ENCODE measurements around the gene UBE3C.
A peak's percentile ranks its signal among the peaks of the same experiment; 100 is the strongest.
"Not testable (repeated sequence)": the region's sequence is repeated elsewhere in the genome, so short reads cannot be mapped to it uniquely, and the experiment has no call there.

The UBE3C gene

GRCh38 chr7:157271991-157272324 lies 133.2 kb downstream of the UBE3C start:
- peak; percentile 73 for DNase-seq (ENCODE audit: low read depth)

GRCh38 chr7:157272351-157273207 lies 133.9 kb downstream of the UBE3C start:
- DNase-seq (ENCODE audit: low read depth): no peak

- DNase-seq (ENCODE audit: low read depth): peak; percentile 38
Observed at GRCh38 chr7:157273208-157274093, 134.7 kb downstream of the UBE3C start.

- DNase-seq (ENCODE audit: low read depth): not testable (repeated sequence)
Observed at GRCh38 chr7:157274094-157274634, 135.4 kb downstream of the UBE3C start.

- no peak for DNase-seq (ENCODE audit: low read depth)
Observed at GRCh38 chr7:157274991-157275427, 136.3 kb downstream of the UBE3C start.

GRCh38 chr7:157276091-157276561 lies 137.4 kb downstream of the UBE3C start:
- no peak for DNase-seq (ENCODE audit: low read depth)

GRCh38 chr7:157276731-157277562 lies 138.2 kb downstream of the UBE3C start:
- DNase-seq (ENCODE audit: low read depth): no peak

GRCh38 chr7:157277568-157277967 lies 138.8 kb downstream of the UBE3C start:
- not testable (repeated sequence) for DNase-seq (ENCODE audit: low read depth)

- DNase-seq (ENCODE audit: low read depth): no peak
Observed at GRCh38 chr7:157278167-157278790, 139.6 kb downstream of the UBE3C start.

- no peak for DNase-seq (ENCODE audit: low read depth)
Observed at GRCh38 chr7:157278791-157279724, 140.3 kb downstream of the UBE3C start.

GRCh38 chr7:157279741-157280215 lies 141.1 kb downstream of the UBE3C start:
- no peak for DNase-seq (ENCODE audit: low read depth)

GRCh38 chr7:157280216-157280841 lies 141.6 kb downstream of the UBE3C start:
- DNase-seq (ENCODE audit: low read depth): no peak

- DNase-seq (ENCODE audit: low read depth): no peak
Observed at GRCh38 chr7:157281221-157281998, 142.7 kb downstream of the UBE3C start.

- no peak for DNase-seq (ENCODE audit: low read depth)
Observed at GRCh38 chr7:157282141-157282801, 143.5 kb downstream of the UBE3C start.

- DNase-seq (ENCODE audit: low read depth): no peak
Observed at GRCh38 chr7:157284229-157285014, 145.7 kb downstream of the UBE3C start.

- DNase-seq (ENCODE audit: low read depth): no peak
Observed at GRCh38 chr7:157291404-157292080, 152.8 kb downstream of the UBE3C start.

- DNase-seq (ENCODE audit: low read depth): no peak
Observed at GRCh38 chr7:157292258-157292657, 153.5 kb downstream of the UBE3C start.

Data from GM04504 (cell line).